ENCODE measurements around the gene ZNF646.
"Not testable (repeated sequence)": the region's sequence is repeated elsewhere in the genome, so short reads cannot be mapped to it uniquely, and the experiment has no call there.

The ZNF646 gene

GRCh38 chr16:31085873-31086628, 11.8 kb downstream of the ZNF646 start:
- no peak for DNase-seq

DNA sequence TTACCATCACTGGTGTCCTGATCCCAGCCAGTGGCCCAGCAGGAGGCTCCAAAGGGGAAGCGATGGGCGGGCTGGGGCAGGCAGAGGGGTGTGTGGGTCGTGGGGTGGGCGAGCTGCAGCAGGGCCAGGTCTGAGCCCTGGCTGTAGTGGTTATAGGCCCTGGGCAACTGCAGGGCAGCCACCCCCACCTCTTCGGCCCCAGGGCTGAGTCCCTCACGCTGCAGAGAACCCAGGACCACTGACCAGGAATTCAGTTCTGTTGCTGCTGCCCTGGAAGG, 12.3 kb downstream of the ZNF646 start:
- DNase-seq: no peak

DNA sequence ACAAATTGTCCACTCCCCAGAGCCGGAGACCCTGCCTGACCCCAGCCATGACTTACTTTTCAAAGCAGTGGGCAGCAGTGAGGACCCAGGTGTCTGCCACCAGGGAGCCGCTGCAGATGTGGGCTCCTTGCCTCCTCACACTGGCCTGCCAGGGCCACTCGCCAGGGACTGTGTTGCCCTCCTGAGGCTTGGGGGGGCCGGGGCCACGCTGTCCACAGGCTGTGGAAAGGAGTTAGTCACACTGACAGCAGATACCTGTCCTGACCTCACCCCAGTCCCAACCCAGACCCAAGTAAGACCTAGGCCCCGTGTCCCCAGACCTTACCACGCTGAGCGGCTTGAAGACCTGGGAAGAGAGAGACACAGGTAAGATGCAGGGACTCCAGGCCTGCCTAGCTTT, 13.3 kb downstream of the ZNF646 start:
- no peak for DNase-seq

DNA sequence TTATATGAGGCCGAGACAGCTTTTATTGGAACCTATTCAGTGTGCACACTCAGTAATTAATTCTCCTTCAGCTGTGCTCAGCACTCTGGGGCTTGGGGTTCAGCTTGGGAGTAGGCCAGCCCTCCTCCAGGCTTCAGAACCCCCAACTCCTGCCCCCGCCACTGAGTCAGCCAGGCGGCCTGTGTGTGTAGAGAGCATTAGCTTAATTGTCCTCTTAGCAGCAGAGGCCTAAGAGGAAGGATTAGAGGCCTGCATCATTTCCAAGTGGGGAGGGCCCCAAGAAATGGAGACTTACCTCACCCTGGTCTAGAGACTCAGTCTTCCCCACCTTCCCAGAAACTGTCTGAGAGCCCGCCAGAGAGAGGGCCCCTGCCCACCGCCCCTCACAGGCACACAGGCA, 13.7 kb downstream of the ZNF646 start:
- no peak for DNase-seq

- DNase-seq: no peak
Observed at GRCh38 chr16:31088459-31089183, 14.4 kb downstream of the ZNF646 start, which contains the start of gene PRSS53. PRSS53 (minus strand) TSS chr16:31088943; CDS start chr16:31088809, 134 bp downstream.

DNA sequence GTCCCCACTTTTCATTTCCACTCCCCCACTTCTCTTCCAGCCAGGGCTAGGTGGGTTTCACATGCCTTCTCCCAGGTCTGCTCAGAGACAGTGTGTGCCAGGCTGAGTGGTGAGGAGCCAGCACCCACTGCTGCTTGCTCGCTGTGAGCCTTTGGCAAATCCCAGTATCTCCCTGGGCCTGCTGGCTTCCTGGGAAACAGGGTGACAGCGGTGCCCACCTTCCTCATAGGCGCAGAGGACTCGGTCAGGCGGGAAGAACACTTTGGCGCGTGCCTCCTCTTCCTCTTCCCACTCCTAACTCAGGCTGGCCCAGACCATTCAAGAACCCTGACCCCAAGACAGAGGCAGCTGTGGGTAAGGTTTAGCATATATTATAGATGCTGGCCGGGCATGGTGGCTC, 15.0 kb downstream of the ZNF646 start:
- DNase-seq: no peak

- no peak for DNase-seq
Observed at GRCh38 chr16:31090540-31090939, 16.3 kb downstream of the ZNF646 start.

DNA sequence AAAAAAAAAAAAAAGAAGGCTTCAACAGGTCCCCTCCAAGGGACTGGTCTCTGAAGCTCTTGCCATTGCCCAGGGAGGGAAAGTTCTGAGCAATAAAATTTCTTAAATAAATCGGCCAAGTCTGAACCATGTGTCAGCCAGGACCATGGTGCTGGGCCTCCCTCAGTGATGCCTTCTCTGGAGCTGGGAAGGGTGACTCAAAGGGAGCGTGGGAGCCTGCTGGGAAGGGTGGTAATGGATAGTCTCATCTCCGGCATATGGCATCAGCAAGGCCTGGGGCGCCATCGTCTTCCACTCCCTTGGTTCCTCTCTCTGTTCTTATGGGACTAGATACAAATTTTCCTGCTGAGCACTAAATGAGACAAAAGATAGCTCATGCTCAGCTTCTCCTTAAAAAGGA, 18.1 kb downstream of the ZNF646 start:
- no peak for DNase-seq

DNA sequence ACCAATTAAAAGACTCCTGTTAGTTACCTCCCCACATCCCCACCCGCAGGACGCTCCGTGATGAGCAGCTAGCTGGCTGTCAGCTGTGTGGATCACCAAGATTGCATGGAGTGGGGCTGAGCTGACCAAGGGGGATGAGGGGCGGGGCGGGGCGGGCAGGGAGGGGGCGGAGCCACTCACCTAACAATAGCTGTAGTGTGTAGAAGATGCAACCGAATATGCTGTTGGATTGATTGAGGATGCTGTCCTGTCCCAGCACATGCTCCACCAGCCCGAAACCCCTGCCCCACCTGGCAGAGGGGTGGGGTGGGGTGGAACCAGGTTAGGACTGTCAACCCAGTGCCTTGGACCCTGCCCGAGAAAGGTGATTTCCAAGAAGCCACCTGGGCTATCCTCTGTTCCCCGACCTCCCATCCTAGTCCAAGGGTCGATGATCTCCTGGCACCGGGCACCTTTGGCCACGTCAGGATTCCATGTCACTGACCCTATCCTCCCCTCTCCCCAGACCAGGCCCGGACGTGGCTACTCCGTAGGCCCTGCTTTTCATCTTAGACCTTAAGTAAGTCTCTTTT, 19.0 kb downstream of the ZNF646 start:
- peak; percentile 69 for DNase-seq

- no peak for DNase-seq
Observed at GRCh38 chr16:31094088-31094423, 19.8 kb downstream of the ZNF646 start.

DNA sequence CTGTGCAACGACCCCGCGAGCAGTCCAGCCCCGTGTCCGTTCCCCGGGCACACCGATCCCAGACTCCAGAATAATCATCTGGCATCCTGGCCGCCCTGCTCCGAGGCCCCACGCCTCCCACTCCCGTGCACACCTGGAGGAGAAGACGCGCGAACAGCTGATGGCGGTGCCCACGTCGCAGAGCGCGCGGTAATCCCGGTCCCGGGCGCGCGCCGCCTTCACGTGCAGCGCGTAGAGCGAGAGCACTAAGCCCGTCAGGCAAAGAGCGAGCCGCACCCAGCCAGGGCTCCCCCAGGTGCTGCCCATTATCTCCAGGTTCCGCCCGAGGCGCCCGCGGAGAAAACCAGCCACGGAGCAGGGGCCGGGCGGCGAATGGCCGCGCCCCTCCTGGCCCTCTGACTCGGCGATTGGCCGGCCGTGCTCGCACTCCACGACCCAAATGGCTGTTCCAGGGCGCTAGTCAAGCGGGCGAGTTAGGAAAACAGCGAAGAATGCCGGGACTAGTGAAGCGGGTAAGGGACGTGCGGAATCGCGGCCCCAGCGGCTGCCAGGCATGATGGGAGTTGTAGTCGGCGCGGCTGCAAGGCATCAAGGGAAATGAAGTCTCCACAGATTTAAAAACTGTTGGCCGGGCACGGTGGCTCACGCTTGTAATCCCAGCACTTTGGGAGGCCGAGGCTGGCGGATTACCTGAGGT, 20.4 kb downstream of the ZNF646 start, which contains the start of gene VKORC1:
VKORC1 (minus strand) TSS at position 374 of the 697 bp plus-strand sequence; CDS start at position 306, 68 bp downstream.
- DNase-seq: peak; percentile 98

DNA sequence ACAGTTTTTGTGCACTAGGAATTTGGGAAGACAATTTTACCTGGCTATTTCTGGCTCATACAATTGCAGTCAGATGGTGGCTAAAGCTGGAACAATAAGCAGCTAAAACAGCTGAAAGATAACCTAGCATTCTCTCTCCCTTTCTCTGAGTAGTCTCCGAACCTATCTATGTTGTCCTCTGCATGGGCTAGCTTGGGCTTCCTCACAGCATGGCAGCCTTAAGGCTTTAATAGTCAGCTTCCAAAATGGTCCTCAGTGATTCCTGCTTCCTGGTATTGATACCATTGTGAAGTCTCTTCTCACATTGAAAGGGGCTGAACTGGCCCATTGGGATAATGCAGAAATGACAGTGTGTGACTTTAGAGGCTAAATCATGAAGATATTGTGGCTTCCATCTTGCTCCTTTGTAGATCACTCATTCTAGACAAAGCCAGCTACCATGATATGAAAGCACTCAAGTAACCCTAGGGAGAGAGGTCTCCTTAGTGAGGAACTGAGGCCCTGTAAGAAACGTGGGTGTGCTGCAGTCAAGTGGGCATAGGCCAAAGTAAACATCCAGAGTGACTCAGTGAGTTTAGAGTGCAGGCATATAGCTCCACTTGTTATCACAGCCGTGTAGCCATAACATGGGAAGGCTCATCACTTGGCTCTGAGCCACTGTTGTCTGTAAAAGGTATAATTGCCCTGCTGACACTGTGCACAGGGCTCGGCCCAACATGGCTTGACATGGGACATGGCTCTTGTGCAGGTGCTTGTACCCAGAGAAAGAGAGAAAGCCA, 25.8 kb downstream of the ZNF646 start:
- DNase-seq: no peak

GRCh38 chr16:31100876-31101641, 26.8 kb downstream of the ZNF646 start:
- not testable (repeated sequence) for DNase-seq

DNA sequence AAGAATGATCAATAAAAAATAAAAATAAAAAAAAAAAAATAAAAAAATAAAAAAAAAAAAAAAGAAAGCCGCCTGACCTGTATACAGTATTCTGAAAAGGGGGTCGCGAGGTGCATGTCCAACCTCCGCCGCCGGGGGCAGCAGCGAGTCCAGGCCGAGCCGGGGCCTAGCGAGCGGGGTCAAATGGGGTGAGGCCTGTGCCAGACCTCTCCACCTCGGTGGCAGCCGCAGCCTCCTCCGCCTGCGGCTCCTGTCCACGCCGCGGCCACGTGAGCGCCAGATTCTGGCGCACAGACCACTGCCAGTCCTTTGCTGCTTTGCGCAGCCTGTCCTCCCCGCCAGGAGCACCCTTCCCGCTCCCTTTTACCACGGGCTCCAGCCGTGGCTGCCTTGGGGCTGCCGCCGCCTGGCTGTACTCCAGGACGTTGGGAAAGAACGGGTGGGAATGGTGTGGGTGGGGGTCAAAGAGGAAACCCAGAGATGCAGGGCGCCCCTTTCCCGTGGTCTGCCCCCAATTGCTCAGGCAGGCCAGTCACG, 31.5 kb downstream of the ZNF646 start:
- DNase-seq: peak; percentile 87

- no peak for DNase-seq
Observed at GRCh38 chr16:31106509-31107464, 32.6 kb downstream of the ZNF646 start.

- no peak for DNase-seq
Observed at GRCh38 chr16:31107465-31107867, 33.2 kb downstream of the ZNF646 start.

GRCh38 chr16:31108035-31108793, 34.0 kb downstream of the ZNF646 start, which contains the start of gene BCKDK:
BCKDK (plus strand) TSS chr16:31108386; CDS start chr16:31109224, 838 bp downstream.
- peak; percentile 79 for DNase-seq

GRCh38 chr16:31108794-31109558, 34.8 kb downstream of the ZNF646 start:
- DNase-seq: no peak

DNA sequence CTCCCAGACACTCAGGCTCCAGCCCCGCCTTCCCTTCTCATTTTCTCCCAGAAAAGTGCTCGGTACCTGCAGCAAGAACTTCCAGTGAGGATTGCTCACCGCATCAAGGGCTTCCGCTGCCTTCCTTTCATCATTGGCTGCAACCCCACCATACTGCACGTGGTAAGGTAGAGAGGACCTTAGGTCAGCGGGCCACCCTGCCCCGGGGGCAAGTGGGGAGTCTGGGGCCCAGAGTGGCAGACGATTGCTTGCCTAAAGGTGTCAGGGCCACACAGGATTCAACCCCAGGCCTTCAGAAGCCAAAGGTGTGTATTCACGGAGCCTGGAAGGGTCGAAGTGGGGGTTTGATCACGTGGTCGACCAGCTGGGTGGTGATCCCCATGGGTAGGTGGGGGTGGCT, 35.4 kb downstream of the ZNF646 start:
- DNase-seq: no peak
